Measurements from ENCODE around the gene GABRG3.

DNA sequence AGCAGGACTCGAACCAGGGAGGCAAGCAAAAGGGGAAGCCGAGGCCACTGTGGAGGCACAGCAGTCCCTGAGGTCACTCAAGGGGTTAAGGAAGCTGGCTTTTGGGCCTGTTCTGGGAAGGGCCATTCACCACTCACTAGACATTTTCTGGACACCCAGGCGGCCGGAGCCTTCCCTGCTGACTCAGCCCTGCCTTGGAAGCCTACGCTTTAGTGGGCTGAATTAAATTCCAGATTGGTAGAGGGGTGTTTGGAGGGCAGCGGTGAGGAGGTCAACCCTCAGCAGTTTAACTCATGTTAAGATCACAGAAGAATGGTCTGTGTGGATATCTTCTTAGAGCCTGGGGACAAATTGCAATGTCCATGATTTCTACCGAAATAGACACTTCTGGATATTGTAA, 152.8 kb downstream of the GABRG3 start:
- TF ChIP-seq POLR2AphosphoS5 (IDR thresholded peaks at IDR 0.05) (no peak), POLR2A (IDR thresholded peaks at IDR 0.05) (no peak)
- TF ChIP-seq, protein P1, sequence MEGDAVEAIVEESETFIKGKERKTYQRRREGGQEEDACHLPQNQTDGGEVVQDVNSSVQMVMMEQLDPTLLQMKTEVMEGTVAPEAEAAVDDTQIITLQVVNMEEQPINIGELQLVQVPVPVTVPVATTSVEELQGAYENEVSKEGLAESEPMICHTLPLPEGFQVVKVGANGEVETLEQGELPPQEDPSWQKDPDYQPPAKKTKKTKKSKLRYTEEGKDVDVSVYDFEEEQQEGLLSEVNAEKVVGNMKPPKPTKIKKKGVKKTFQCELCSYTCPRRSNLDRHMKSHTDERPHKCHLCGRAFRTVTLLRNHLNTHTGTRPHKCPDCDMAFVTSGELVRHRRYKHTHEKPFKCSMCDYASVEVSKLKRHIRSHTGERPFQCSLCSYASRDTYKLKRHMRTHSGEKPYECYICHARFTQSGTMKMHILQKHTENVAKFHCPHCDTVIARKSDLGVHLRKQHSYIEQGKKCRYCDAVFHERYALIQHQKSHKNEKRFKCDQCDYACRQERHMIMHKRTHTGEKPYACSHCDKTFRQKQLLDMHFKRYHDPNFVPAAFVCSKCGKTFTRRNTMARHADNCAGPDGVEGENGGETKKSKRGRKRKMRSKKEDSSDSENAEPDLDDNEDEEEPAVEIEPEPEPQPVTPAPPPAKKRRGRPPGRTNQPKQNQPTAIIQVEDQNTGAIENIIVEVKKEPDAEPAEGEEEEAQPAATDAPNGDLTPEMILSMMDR (IDR thresholded peaks at IDR 0.05), result no peak

All from breast epithelium (tissue), 3 donors.